Measurements from ENCODE around the gene CYSRT1. TPM values are rescaled to one million over a fixed set of nuclear protein-coding genes. Genes with fewer than 3 reads are reported as not detected.

CYSRT1 gene
- total RNA-seq, 1 donor from 2014 or later = 1.3 TPM

GRCh38 chr9:137214620-137215019, 10.4 kb upstream of the CYSRT1 start:
- H3K27me3 Mint-ChIP-seq (ENCODE audit: low read depth, unreplicated experiment) = no peaks in the 10 kb centered on the region
- no peak overlapping the region for H3K4me3 ChIP-seq (ENCODE audit: insufficient read depth, low read depth, low read length)
- no peak overlapping the region for H3K9ac ChIP-seq (ENCODE audit: low read length)
- peaks cover 6% of the 10 kb centered on the region for H3K4me1 Mint-ChIP-seq (ENCODE audit: low read depth, unreplicated experiment)
- no peak overlapping the region for H3K27ac Mint-ChIP-seq (ENCODE audit: unreplicated experiment)
- peaks cover 9% of the 10 kb centered on the region for H3K4me1 ChIP-seq (ENCODE audit: insufficient read depth, low read length)
- peaks cover 7% of the 10 kb centered on the region for H3K36me3 Mint-ChIP-seq (ENCODE audit: low read depth, unreplicated experiment)
- peaks cover 8% of the 10 kb centered on the region for H4K20me1 ChIP-seq (ENCODE audit: insufficient read depth, low read length)
- FAIRE-seq (no peak), DNase-seq (ENCODE audit: low read depth) (no peak)
- no peaks in the 10 kb centered on the region for H3K79me2 ChIP-seq (ENCODE audit: insufficient read depth, low read length)
- no peak overlapping the region for H3K4me3 Mint-ChIP-seq (ENCODE audit: unreplicated experiment)
- no peaks in the 10 kb centered on the region for H3K36me3 ChIP-seq (ENCODE audit: insufficient read depth, low read length)
- no peaks in the 10 kb centered on the region for H3K9me3 ChIP-seq (ENCODE audit: insufficient read depth, low read depth, low read length)
- H3K27me3 ChIP-seq (ENCODE audit: insufficient read depth, low read length) = no peaks in the 10 kb centered on the region
- H3K9me3 Mint-ChIP-seq (ENCODE audit: unreplicated experiment) = no peaks in the 10 kb centered on the region
- no peak overlapping the region for H2AFZ ChIP-seq (ENCODE audit: low read depth, low read length)
- H3K27ac ChIP-seq (ENCODE audit: low read depth, low read length) = no peak overlapping the region
- TF ChIP-seq EZH2 (IDR thresholded peaks at IDR 0.05; ENCODE audit: insufficient read depth, low read length) (no peak), CTCF (IDR thresholded peaks at IDR 0.05; ENCODE audit: insufficient read depth, low read depth, low read length) (no peak)
- H3K4me2 ChIP-seq (ENCODE audit: low read length) = no peak overlapping the region

- no peak for FAIRE-seq
- H3K4me3 Mint-ChIP-seq (ENCODE audit: unreplicated experiment) = no peak overlapping the region
Measured at GRCh38 chr9:137215196-137215986, 9.6 kb upstream of the CYSRT1 start.

More at GRCh38 chr9:137215196-137215986, 9.6 kb upstream of the CYSRT1 start:
- Histone ChIP-seq H3K4me1 (ENCODE audit: insufficient read depth, low read length) (peaks cover 9% of the 10 kb centered on the region), H3K9ac (ENCODE audit: low read length) (no peak overlapping the region), H3K27ac (ENCODE audit: low read depth, low read length) (no peak overlapping the region), H3K79me2 (ENCODE audit: insufficient read depth, low read length) (no peaks in the 10 kb centered on the region), H3K36me3 (ENCODE audit: insufficient read depth, low read length) (no peaks in the 10 kb centered on the region), H4K20me1 (ENCODE audit: insufficient read depth, low read length) (peaks cover 8% of the 10 kb centered on the region), H3K9me3 (ENCODE audit: insufficient read depth, low read depth, low read length) (no peaks in the 10 kb centered on the region), H3K4me2 (ENCODE audit: low read length) (no peak overlapping the region), H2AFZ (ENCODE audit: low read depth, low read length) (no peak overlapping the region), H3K4me3 (ENCODE audit: insufficient read depth, low read depth, low read length) (no peak overlapping the region), H3K27me3 (ENCODE audit: insufficient read depth, low read length) (no peaks in the 10 kb centered on the region)
- H3K9me3 Mint-ChIP-seq (ENCODE audit: unreplicated experiment) = no peaks in the 10 kb centered on the region
- peaks cover 5% of the 10 kb centered on the region for H3K36me3 Mint-ChIP-seq (ENCODE audit: low read depth, unreplicated experiment)
- no peak for TF ChIP-seq EZH2 (IDR thresholded peaks at IDR 0.05; ENCODE audit: insufficient read depth, low read length)
- TF ChIP-seq CTCF (IDR thresholded peaks at IDR 0.05; ENCODE audit: insufficient read depth, low read depth, low read length) = no peak
- peaks cover 6% of the 10 kb centered on the region for H3K4me1 Mint-ChIP-seq (ENCODE audit: low read depth, unreplicated experiment)
- no peaks in the 10 kb centered on the region for H3K27me3 Mint-ChIP-seq (ENCODE audit: low read depth, unreplicated experiment)
- no peak overlapping the region for H3K27ac Mint-ChIP-seq (ENCODE audit: unreplicated experiment)
- no peak for DNase-seq (ENCODE audit: low read depth)
